Measurements from ENCODE around the gene CSPG5. TPM values are rescaled to one million over a fixed set of nuclear protein-coding genes. Genes with fewer than 3 reads are reported as not detected.

The CSPG5 gene
- total RNA-seq, 1 donor from 2014 or later, result 1.7 TPM

DNA sequence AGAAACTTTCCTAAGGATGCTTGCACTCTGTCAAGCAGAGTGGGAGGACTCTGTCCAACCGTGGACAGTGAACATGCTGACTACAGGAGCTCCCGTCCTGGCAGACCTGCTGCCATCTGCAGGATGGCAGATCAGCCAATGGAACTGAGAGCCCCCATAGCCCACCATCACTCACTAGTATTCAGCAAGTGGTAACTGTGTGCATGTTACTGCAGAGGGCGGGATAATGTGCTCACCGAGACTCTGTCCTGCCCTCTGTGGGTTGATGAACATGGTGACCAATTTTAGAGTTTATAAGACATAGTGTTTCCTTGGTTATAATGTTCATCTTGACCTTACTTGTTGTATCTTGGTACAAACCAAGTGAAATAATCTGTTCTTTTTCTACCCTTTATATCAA is 11.5 kb downstream of the CSPG5 start:
- no peak overlapping the region for H3K27ac Mint-ChIP-seq
- peaks cover 39% of the 10 kb centered on the region for H3K36me3 Mint-ChIP-seq
- Histone ChIP-seq H3K4me1 (peaks cover 10% of the 10 kb centered on the region), H3K36me3 (no peaks in the 10 kb centered on the region), H3K4me2 (no peak overlapping the region), H3K4me3 (no peak overlapping the region), H3K79me2 (ENCODE audit: low read depth) (no peaks in the 10 kb centered on the region), H3F3A (ENCODE audit: low read depth) (peaks cover 12% of the 10 kb centered on the region), H4K20me1 (ENCODE audit: low read depth) (no peaks in the 10 kb centered on the region), H3K9me3 (ENCODE audit: low read depth) (no peaks in the 10 kb centered on the region), H3K27me3 (no peaks in the 10 kb centered on the region), H3K9ac (no peak overlapping the region), H3K27ac (no peak overlapping the region), H2AFZ (replicated peaks) (no peak overlapping the region)
- TF ChIP-seq, protein P1, sequence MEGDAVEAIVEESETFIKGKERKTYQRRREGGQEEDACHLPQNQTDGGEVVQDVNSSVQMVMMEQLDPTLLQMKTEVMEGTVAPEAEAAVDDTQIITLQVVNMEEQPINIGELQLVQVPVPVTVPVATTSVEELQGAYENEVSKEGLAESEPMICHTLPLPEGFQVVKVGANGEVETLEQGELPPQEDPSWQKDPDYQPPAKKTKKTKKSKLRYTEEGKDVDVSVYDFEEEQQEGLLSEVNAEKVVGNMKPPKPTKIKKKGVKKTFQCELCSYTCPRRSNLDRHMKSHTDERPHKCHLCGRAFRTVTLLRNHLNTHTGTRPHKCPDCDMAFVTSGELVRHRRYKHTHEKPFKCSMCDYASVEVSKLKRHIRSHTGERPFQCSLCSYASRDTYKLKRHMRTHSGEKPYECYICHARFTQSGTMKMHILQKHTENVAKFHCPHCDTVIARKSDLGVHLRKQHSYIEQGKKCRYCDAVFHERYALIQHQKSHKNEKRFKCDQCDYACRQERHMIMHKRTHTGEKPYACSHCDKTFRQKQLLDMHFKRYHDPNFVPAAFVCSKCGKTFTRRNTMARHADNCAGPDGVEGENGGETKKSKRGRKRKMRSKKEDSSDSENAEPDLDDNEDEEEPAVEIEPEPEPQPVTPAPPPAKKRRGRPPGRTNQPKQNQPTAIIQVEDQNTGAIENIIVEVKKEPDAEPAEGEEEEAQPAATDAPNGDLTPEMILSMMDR (IDR thresholded peaks at IDR 0.05), result no peak
- no peak for TF ChIP-seq EZH2 (IDR thresholded peaks at IDR 0.05)
- TF ChIP-seq EZH2phosphoT487 (IDR thresholded peaks at IDR 0.05), result no peak
- H3K9me3 Mint-ChIP-seq, result no peaks in the 10 kb centered on the region
- peaks cover 3% of the 10 kb centered on the region for H3K27me3 Mint-ChIP-seq (ENCODE audit: insufficient read depth, low read depth)
- H3K4me3 Mint-ChIP-seq, result no peak overlapping the region
- peaks cover 36% of the 10 kb centered on the region for H3K4me1 Mint-ChIP-seq
- DNase-seq (ENCODE audit: low spot score), result no peak

GRCh38 chr3:47566667-47567066 is 12.0 kb downstream of the CSPG5 start:
- Mint-ChIP-seq H3K4me1 (peaks cover 31% of the 10 kb centered on the region), H3K27ac (peak overlapping the region; percentile 40), H3K4me3 (no peak overlapping the region), H3K9me3 (no peaks in the 10 kb centered on the region), H3K27me3 (ENCODE audit: insufficient read depth, low read depth) (peaks cover 3% of the 10 kb centered on the region), H3K36me3 (peaks cover 39% of the 10 kb centered on the region)
- H3K27me3 ChIP-seq, result no peaks in the 10 kb centered on the region
- TF ChIP-seq EZH2 (IDR thresholded peaks at IDR 0.05), result no peak
- TF ChIP-seq, protein P1 (IDR thresholded peaks at IDR 0.05), result no peak
- no peak for TF ChIP-seq EZH2phosphoT487 (IDR thresholded peaks at IDR 0.05)
- H3F3A ChIP-seq (ENCODE audit: low read depth), result peaks cover 7% of the 10 kb centered on the region
- H3K9me3 ChIP-seq (ENCODE audit: low read depth), result no peaks in the 10 kb centered on the region
- no peaks in the 10 kb centered on the region for H3K79me2 ChIP-seq (ENCODE audit: low read depth)
- peaks cover 8% of the 10 kb centered on the region for H3K4me1 ChIP-seq
- H2AFZ ChIP-seq (replicated peaks), result no peak overlapping the region
- H4K20me1 ChIP-seq (ENCODE audit: low read depth), result no peaks in the 10 kb centered on the region
- no peak overlapping the region for H3K4me2 ChIP-seq
- no peak for DNase-seq (ENCODE audit: low spot score)
- no peaks in the 10 kb centered on the region for H3K36me3 ChIP-seq
- no peak overlapping the region for H3K4me3 ChIP-seq
- H3K9ac ChIP-seq, result no peak overlapping the region
- H3K27ac ChIP-seq, result no peak overlapping the region

- H3K9me3 Mint-ChIP-seq, result no peaks in the 10 kb centered on the region
- TF ChIP-seq, protein P1 (IDR thresholded peaks at IDR 0.05), result no peak
- TF ChIP-seq EZH2phosphoT487 (IDR thresholded peaks at IDR 0.05) (no peak), EZH2 (IDR thresholded peaks at IDR 0.05) (no peak)
- H3K79me2 ChIP-seq (ENCODE audit: low read depth), result no peaks in the 10 kb centered on the region
- no peak overlapping the region for H3K4me2 ChIP-seq
- H3K36me3 Mint-ChIP-seq, result peaks cover 39% of the 10 kb centered on the region
- no peak overlapping the region for H3K4me3 ChIP-seq
- H3F3A ChIP-seq (ENCODE audit: low read depth), result no peaks in the 10 kb centered on the region
- peaks cover 24% of the 10 kb centered on the region for H3K4me1 Mint-ChIP-seq
- no peaks in the 10 kb centered on the region for H3K27me3 ChIP-seq
- H2AFZ ChIP-seq (replicated peaks), result no peak overlapping the region
- peak overlapping the region; percentile 40 for H3K27ac Mint-ChIP-seq
- no peaks in the 10 kb centered on the region for H4K20me1 ChIP-seq (ENCODE audit: low read depth)
- H3K4me3 Mint-ChIP-seq, result no peak overlapping the region
- DNase-seq (ENCODE audit: low spot score), result no peak
- no peak overlapping the region for H3K9ac ChIP-seq
- H3K9me3 ChIP-seq (ENCODE audit: low read depth), result no peaks in the 10 kb centered on the region
- H3K36me3 ChIP-seq, result no peaks in the 10 kb centered on the region
- H3K27ac ChIP-seq, result no peak overlapping the region
- H3K27me3 Mint-ChIP-seq (ENCODE audit: insufficient read depth, low read depth), result peaks cover 3% of the 10 kb centered on the region
- H3K4me1 ChIP-seq, result peaks cover under 1% of the 10 kb centered on the region
These were observed 12.7 kb downstream of the CSPG5 start for GRCh38 chr3:47565734-47566550.
